ENCODE results near the gene CHAF1B.
A peak's percentile ranks its signal among the peaks of the same experiment; 100 is the strongest.
"Not testable (repeated sequence)": the region's sequence is repeated elsewhere in the genome, so short reads cannot be mapped to it uniquely, and the experiment has no call there.

The CHAF1B gene

DNA sequence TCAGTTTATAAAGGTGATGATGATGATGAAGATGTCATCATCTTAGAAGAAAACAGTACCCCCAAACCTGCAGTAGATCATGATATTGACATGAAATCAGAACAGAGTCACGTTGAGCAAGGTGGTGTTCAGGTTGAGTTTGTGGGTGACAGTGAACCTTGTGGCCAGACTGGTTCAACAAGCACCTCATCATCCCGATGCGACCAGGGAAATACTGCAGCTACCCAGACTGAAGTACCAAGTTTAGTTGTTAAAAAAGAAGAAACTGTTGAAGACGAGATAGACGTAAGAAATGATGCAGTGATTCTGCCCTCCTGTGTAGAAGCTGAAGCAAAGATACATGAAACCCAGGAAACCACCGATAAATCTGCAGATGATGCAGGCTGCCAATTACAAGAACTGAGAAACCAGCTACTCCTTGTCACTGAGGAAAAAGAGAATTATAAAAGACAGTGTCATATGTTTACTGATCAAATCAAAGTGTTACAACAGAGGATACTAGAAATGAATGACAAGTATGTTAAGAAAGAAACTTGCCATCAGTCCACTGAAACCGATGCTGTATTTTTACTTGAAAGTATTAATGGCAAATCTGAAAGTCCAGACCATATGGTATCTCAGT, 16.0 kb upstream of the CHAF1B start:
- TF ChIP-seq JUND (IDR thresholded peaks at IDR 0.05; ENCODE audit: low read depth) = no peak
- in situ Hi-C loops (cut with HindIII; ENCODE audit: low pct_unique_long_range_greater_than_20kb, low sequenced_read_pairs) = no loop called here
- no peak for DNase-seq (ENCODE audit: low read depth in 1 of 2, low spot score in 1 of 2)

DNA sequence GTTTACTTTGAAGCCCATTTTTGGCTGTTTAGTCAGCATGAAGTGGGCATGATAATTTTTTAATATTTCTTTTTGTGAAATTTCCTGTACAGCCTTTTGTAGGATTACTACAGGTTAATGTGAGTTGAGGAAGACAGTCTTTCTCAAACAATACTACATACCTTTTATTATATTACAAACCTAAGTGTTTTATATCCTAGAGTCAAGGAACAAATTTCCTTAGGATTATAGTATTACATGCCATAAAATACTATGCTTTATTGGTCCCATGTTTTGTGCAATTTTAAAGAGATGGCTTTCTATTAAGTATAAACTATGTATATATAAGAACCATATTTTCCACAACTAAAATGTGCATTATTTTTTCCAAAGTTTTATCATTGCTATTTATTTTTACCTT, 9.2 kb upstream of the CHAF1B start:
- in situ Hi-C loops (cut with HindIII; ENCODE audit: low pct_unique_long_range_greater_than_20kb, low sequenced_read_pairs) = no loop called here
- DNase-seq (ENCODE audit: low read depth in 1 of 2, low spot score in 1 of 2) = no peak
- no peak for TF ChIP-seq JUND (IDR thresholded peaks at IDR 0.05; ENCODE audit: low read depth)

DNA sequence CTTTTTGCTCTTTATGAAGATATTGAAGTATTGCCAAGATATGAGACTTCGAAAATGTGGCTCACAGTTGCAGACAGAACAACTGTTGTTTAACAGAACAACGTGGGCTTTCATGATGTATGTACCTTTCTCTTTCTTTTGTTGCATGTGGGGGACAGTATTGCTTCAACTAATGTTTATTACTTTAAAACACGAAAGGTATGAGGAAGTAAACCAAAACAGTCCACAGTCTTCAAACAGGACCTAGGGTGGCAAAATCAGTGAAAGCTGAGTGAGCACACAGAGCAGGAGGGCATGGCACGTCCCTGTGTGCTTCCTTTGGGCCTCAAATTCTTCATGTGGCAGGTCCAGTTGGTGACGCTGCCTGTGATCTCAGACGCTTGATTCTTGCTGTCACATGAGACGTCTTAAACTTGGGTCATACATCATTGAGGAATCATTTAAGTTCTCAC, 7.8 kb upstream of the CHAF1B start:
- no peak for TF ChIP-seq JUND (IDR thresholded peaks at IDR 0.05; ENCODE audit: low read depth)
- peak in 1 of 2 experiments; percentile 35 for DNase-seq (ENCODE audit: low read depth in 1 of 2, low spot score in 1 of 2)
- in situ Hi-C loops (cut with HindIII; ENCODE audit: low pct_unique_long_range_greater_than_20kb, low sequenced_read_pairs) = no loop called here

DNA sequence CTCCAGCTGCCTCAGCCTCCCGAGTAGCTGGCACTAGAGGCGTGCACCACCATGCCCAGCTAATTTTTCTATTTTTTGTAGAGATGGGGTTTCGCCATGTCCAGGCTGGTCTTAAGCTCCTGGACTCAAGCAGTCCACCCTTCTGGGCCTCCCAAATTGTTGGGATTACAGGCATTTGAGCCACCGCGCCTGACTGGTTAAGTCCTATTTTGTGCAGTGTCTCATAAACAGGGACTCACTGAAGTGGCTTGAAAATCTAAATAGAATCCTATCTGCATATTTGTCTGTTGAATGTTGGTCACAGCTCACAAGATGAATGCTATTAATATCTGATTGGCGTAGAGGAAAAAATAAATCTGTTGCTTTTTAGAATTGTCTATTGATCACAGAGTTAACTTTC, 5.9 kb upstream of the CHAF1B start:
- no peak for TF ChIP-seq JUND (IDR thresholded peaks at IDR 0.05; ENCODE audit: low read depth)
- in situ Hi-C loops (cut with HindIII; ENCODE audit: low pct_unique_long_range_greater_than_20kb, low sequenced_read_pairs) = no loop called here
- no peak for DNase-seq (ENCODE audit: low read depth in 1 of 2, low spot score in 1 of 2)

DNA sequence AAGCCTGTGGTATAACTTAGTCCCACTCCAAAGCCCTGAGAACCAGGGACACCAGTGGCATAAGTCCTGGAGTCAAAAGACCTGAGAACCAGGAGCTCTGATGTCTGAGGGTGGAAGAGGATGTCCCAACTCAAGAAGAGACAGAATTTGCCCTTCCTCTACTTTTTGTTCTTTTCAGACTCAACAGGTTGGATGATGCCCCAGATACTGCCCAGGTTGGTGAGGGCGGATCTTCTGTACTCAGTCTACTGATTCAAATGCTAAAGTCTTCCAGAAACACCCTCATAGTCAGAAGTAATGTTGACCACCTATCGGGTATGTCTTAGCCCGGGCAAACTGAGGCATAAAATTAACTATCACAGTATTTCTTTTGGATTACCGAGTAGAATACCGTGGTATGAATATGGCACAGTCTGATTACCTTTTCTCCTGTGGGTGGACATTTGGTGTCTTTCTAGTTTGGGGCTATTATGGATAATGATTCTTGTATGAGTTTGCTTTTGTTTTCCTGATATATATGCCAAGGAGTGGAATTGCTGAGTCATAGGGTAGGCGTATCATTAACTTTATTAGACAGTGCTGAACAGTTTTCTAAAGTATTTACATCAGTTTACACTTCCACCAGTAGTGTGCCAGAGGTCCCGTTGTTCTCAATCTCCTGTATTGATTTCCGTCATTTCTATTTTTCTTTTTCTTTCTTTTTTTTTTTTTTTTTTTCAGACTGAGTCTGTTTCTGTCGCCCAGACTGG, 3.2 kb upstream of the CHAF1B start:
- no peak for DNase-seq (ENCODE audit: low read depth in 1 of 2, low spot score in 1 of 2)
- no peak for TF ChIP-seq JUND (IDR thresholded peaks at IDR 0.05; ENCODE audit: low read depth)
- in situ Hi-C loops (cut with HindIII; ENCODE audit: low pct_unique_long_range_greater_than_20kb, low sequenced_read_pairs) = no loop called here

DNA sequence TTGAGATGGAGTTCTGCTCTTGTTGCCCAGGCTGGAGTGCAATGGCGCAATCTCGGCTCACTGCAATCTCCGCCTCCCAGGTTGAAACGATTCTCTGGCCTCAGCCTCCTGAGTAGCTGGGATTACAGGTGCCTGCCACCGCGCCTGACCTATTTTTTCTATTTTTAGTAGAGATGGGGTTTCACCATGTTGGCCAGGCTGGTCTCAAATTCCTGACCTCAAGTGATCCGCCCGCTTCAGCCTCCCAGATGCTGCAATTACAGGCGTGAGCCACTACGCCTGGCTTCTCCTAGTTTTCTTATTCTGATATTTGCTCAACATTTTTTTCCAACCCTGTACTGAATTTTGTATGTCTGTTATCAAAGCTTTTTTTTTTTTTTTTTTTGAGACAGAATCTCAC, 2.5 kb upstream of the CHAF1B start:
- DNase-seq (ENCODE audit: low read depth in 1 of 2, low spot score in 1 of 2); in situ Hi-C loops (cut with HindIII; ENCODE audit: low pct_unique_long_range_greater_than_20kb, low sequenced_read_pairs): not testable (repeated sequence)

DNA sequence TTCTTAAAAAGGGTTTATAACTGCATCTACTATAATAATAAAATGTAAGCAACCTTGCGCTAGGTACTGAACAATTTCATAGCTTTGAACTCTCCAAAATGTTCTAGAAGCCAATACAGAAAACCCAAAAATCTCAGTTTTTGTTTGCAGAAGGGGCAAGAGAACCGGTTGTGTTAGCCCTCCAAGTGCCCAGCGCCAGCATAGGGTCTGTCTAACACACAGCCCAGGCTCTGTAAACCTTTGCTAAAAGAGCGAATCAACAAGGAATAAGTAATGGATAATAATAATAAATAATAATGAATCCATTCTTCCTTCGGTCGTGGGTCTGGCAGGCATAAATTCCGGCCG, 333 bp upstream of the CHAF1B start:
- no peak for DNase-seq (ENCODE audit: low read depth in 1 of 2, low spot score in 1 of 2)
- in situ Hi-C loops (cut with HindIII; ENCODE audit: low pct_unique_long_range_greater_than_20kb, low sequenced_read_pairs) = no loop called here
- TF ChIP-seq JUND (IDR thresholded peaks at IDR 0.05; ENCODE audit: low read depth) = no peak

DNA sequence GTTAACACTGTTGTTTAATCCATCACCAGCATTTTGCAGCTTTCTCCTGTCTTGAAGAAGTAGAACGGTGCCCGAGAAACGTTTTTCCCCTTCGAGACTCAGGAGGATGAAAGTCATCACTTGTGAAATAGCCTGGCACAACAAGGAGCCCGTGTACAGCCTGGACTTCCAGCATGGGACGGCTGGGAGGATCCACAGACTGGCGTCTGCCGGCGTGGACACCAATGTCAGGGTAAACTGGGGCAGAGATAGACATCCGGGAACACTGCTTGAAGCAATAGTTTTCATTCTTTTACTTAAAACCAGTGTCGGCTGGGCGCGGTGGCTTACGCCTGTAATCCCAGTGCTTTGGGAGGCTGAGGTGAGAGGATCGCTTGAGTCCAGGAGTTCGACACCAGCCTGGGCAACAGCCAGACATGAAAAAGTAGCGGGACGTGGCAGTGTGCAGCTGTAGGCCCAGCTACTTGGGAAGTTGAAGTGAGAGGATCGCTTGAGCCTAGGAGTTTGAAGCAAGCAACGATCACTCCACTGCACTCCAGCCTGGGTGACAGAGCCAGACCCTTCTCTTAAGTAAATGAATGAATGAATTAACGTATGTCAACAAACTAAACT, 945 bp downstream of the CHAF1B start:
- in situ Hi-C loops (cut with HindIII; ENCODE audit: low pct_unique_long_range_greater_than_20kb, low sequenced_read_pairs) = no loop called here
- peak in 1 of 2 experiments; percentile 25 for DNase-seq (ENCODE audit: low read depth in 1 of 2, low spot score in 1 of 2)
- TF ChIP-seq JUND (IDR thresholded peaks at IDR 0.05; ENCODE audit: low read depth) = no peak

DNA sequence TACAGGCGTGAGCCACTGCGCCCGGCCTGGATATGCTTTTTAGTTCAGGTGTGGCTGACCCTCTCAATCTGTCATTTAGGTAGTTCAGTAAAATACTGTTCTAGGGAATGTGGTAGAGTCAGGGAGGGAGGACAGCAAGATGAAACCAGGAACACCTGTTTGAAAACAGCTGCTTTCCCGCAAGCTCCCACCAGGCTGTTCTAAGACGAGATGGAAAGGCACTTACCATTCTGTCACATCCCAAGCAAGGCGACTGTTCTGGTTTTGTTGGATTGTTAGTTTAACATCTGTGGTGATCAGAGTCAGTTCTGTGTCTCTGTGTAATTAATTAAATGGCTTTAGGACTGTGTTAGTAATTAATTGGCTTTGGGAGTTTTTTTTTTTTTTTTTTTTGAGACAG, 2.9 kb downstream of the CHAF1B start:
- no peak for DNase-seq (ENCODE audit: low read depth in 1 of 2, low spot score in 1 of 2)
- no peak for TF ChIP-seq JUND (IDR thresholded peaks at IDR 0.05; ENCODE audit: low read depth)
- in situ Hi-C loops (cut with HindIII; ENCODE audit: low pct_unique_long_range_greater_than_20kb, low sequenced_read_pairs) = no loop called here

DNA sequence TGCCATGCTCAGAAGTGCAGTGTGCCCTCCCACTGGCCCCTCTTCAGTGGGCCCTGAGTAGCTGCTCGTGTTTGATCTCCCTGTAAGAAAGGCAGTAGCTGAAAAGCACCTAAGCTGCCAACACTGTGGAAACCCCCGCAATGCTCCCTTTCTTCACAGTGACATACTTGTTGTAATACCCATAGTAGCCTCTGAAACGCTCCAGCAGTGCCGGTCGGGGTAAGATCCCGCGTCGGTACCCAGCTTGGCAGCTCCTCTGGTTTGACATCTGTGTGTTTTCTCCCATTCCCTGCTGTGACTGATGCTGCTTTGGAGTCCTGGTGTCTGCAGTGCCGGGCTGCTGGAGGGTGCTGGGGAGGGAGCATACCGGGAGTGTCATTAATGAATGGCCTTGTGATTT, 3.6 kb downstream of the CHAF1B start:
- TF ChIP-seq JUND (IDR thresholded peaks at IDR 0.05; ENCODE audit: low read depth) = no peak
- peak; percentile 14 to 31 for DNase-seq (ENCODE audit: low read depth in 1 of 2, low spot score in 1 of 2)
- in situ Hi-C loops (cut with HindIII; ENCODE audit: low pct_unique_long_range_greater_than_20kb, low sequenced_read_pairs) = no loop called here

DNA sequence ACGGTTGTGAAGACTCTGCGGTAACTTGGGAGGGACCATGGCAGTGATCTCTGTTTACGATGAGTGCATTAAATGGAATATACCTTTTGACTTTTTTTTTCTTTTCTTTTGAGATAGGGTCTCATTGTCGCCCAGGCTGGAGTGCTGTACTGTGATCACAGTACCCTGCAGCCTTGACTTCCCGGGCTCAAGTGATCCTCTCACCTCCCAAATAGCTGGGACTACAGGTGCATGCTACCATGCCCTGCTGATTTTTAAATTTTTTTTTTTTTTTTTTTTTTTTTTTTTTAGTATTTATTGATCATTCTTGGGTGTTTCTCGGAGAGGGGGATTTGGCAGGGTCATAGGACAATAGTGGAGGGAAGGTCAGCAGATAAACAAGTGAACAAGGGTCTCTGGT, 6.5 kb downstream of the CHAF1B start:
- in situ Hi-C loops (cut with HindIII; ENCODE audit: low pct_unique_long_range_greater_than_20kb, low sequenced_read_pairs); DNase-seq (ENCODE audit: low read depth in 1 of 2, low spot score in 1 of 2): not testable (repeated sequence)

DNA sequence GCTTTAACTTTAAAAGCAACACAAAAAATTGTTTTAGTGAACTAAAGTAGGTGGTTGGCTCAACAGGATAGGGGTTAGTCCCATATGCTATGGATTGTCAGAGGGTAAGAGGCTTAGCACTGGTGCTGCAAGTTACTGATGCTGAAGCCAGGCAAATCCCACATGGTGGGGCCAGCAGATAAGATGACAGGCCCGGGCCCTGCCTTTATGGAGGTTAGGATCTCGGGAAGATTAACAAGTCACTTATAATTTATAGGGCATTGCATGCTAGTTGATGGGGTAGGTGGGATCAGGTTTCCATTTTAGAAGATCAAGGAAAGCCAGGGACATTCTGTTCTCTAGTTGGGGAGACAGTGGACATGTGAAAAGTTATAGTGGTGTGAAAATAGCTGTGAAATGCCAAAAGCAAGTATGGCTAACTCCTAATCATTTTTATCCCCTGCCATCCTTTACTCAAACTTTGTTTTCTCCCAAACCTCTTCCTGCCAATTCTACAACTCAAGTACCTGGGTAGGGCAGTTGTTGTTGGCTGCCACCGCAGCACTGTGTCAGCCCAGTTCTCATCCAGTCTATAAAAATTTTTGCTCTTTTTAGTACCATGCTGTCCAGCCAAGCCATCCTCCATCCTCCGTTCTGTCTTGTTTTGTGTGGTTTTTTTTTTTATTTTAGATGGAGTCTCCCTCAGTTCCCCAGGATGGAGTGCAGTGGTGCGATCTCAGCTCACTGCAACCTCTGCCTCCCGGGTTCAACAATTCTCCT, 10.3 kb downstream of the CHAF1B start:
- no peak for TF ChIP-seq JUND (IDR thresholded peaks at IDR 0.05; ENCODE audit: low read depth)
- in situ Hi-C loops (cut with HindIII; ENCODE audit: low pct_unique_long_range_greater_than_20kb, low sequenced_read_pairs) = no loop called here
- DNase-seq (ENCODE audit: low read depth in 1 of 2, low spot score in 1 of 2) = no peak

DNA sequence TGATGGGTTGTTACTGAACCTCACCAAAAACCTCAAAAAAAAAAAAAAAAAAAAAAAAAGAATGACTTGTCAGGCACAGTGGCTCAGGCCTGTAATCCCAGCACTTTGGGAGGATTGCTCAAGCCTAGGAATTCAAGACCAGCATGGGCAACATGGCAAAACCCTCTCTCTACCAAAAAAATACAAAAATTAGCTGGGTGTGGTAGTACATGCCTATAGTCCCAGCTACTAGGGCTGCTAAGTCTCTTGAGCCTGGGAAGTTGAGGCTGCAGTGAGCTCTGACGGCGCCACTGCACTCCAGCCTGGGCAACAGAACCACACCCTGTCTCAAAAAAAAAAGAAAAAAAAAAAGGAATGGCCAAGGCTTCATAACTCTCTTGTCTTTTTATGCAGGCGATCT, 11.1 kb downstream of the CHAF1B start:
- in situ Hi-C loops (cut with HindIII; ENCODE audit: low pct_unique_long_range_greater_than_20kb, low sequenced_read_pairs) = no loop called here
- DNase-seq (ENCODE audit: low read depth in 1 of 2, low spot score in 1 of 2) = no peak
- no peak for TF ChIP-seq JUND (IDR thresholded peaks at IDR 0.05; ENCODE audit: low read depth)
